Heart right ventricle (tissue), 16 donors: ENCODE data around the gene TAB3. TPM values are rescaled to one million over a fixed set of nuclear protein-coding genes. Genes with fewer than 3 reads are reported as not detected.

Experiments
- ATAC-seq, 8 donors: fragments of 200-7000 bp; cut with Tn5 transposase; one replicate each; pipeline ENCODE4 v1.9.1; 2020; ENCODE audit warnings: mild to moderate bottlenecking in 8 of 8, moderate library complexity in 8 of 8, moderate number of reproducible peaks in 1 of 8
- DNase-seq, 2 donors: peaks; one replicate each; pipeline ENCODE4 v3.0.0-alpha.2; 2020
- H3K27ac ChIP-seq, 10 donors: fragments of 200-600 bp; sonication (generic) in 2 of 10; one replicate each; pipeline versions ENCODE4 v1.5.0 to v1.8.0; 2020 to 2022; ENCODE audit warnings: mild to moderate bottlenecking in 3 of 10
- H3K27me3 ChIP-seq, 7 donors: fragments of 200-600 bp; one replicate each; pipeline ENCODE4 v1.8.0; 2021 to 2022; ENCODE audit warnings: mild to moderate bottlenecking in 2 of 7
- H3K36me3 ChIP-seq, 9 donors: fragments of 200-600 bp; sonication (generic) in 1 of 9; one replicate each; pipeline versions ENCODE4 v1.5.0 to v1.8.0; 2020 to 2022; ENCODE audit warnings: mild to moderate bottlenecking in 2 of 9
- H3K4me1 ChIP-seq, 9 donors: fragments of 200-600 bp; sonication (generic) in 1 of 9; one replicate each; pipeline versions ENCODE4 v1.5.0 to v1.8.0; 2020 to 2022; ENCODE audit warnings: mild to moderate bottlenecking in 4 of 9
- H3K4me3 ChIP-seq, 10 donors: fragments of 200-600 bp; sonication (generic) in 2 of 10; one replicate each; pipeline versions ENCODE4 v1.5.0 to v1.8.0; 2020 to 2022; ENCODE audit warnings: mild to moderate bottlenecking in 7 of 10, moderate library complexity in 2 of 10
- H3K9me3 ChIP-seq, 11 donors: fragments of 200-600 bp in 10 of 11; sonication (generic) in 2 of 11; one replicate each; pipeline versions ENCODE4 v1.5.0 to v1.8.0; 2013 to 2022; ENCODE audit warnings: mild to moderate bottlenecking in 2 of 11, control low read depth in 1 of 11, moderate library complexity in 1 of 11
- WGBS, 2 donors: extraction: QIAGEN DNeasy Blood & Tissue Kit; methylation state at CpG; one replicate each; pipeline ENCODE4 v1.1.7; 2013; ENCODE audit warnings: inconsistent platforms in 1 of 2; 5-methylcytosine and 5-hydroxymethylcytosine counted together
- intact Hi-C, 10 donors: fragments of 100-400 bp; cut with DNase I; formaldehyde crosslinking; loops; one replicate each; pipeline versions ENCODE4 v1.11.1 to v1.14.2; 2022
- polyA plus RNA-seq, 2 donors: library from polyadenylated mRNA; stranded (reverse); fragments of 200-250 nt; gene quantifications; one replicate each; pipeline ENCODE4 v1.2.3, GENCODE V29; 2013
- total RNA-seq, 10 donors: library from RNA; stranded (reverse); fragmentation: NEBNext Ultra II Directional in 3 of 10; extraction: Animal tissue kit (Norgen Biotek cat#: 25700) in 3 of 10; gene quantifications; one replicate each; pipeline versions ENCODE4 v1.2.1 to v1.2.4, GENCODE V29; 2021 to 2023
- TF ChIP-seq, protein P1 (sequence below), 9 donors: fragments of 200-600 bp; sonication (generic) in 2 of 9; IDR thresholded peaks; one replicate each; pipeline versions ENCODE4 v1.5.0 to v1.8.0; 2021 to 2022; ENCODE audit warnings: antibody characterized with exemption in 9 of 9, mild to moderate bottlenecking in 5 of 9, moderate library complexity in 1 of 9
- donor health status: Arrhythmogenic right ventricular cardiomyopathy.
- donor health status: ischemic (EF 13 %, LVEDD 7.1; RV severe dilation, severe dysfunction).
- donor health status: healthy with polysubstance abuse.
- donor health status: DM: no; HTN: yes; CAD: no.
- donor health status: DM: no; HTN: no; CAD: no.
- donor health status: ischemic (EF 25% LVEDD 6.9; RV normal size, moderate dysfunction).
- donor health status: ischemic (EF 25% LVEDD 5.7; RV mildly dilated, moderate dysfunction).
- donor health status: healthy.
- donor health status: DM: yes; HTN: yes; CAD: no.
- donor health status: Ischemic cardiomyopathy.
- donor health status: ischemic (EF 35%, LVEDD 5.7; RV mildly dilated, moderate dysfunction).
- donor health status: nonischemic (EF 11% LVEDD 7.7; RV severe dilation, severe dysfunction).
- donor health status: DM: yes; HTN: yes; CAD: no.
- donor health status: PGD.
- donor health status: ischemic (EF 29% LVEDD 5.4; RV normal size, mild dysfunction).
- donor health status: nonischemic (EF 23%, LVEDD 6.1; RV moderate dilation, normal function).

TAB3 gene
- total and polyA plus RNA-seq, 12 donors = 3.9 to 19.3 (median 14.5) TPM

GRCh38 chrX:30865612-30866011 is 23.4 kb downstream of the TAB3 start:
- H3K4me1 ChIP-seq = peaks cover 0 to 4% (median 0%) of the 10 kb centered on the region in 9 donors
- intact Hi-C loops = no loop called here
- peak overlapping the region in 1 of 10 donors; percentile 22 for H3K27ac ChIP-seq
- DNase-seq (no peak), ATAC-seq (no peak)
- H3K9me3 ChIP-seq = no peaks in the 10 kb centered on the region
- H3K36me3 ChIP-seq = peaks cover 0 to 33% (median 0%) of the 10 kb centered on the region in 9 donors
- 89 to 100% methylated on average over 1 of the region's 1 CpG for WGBS, 2 donors
- no peak overlapping the region for H3K4me3 ChIP-seq
- TF ChIP-seq, protein P1, sequence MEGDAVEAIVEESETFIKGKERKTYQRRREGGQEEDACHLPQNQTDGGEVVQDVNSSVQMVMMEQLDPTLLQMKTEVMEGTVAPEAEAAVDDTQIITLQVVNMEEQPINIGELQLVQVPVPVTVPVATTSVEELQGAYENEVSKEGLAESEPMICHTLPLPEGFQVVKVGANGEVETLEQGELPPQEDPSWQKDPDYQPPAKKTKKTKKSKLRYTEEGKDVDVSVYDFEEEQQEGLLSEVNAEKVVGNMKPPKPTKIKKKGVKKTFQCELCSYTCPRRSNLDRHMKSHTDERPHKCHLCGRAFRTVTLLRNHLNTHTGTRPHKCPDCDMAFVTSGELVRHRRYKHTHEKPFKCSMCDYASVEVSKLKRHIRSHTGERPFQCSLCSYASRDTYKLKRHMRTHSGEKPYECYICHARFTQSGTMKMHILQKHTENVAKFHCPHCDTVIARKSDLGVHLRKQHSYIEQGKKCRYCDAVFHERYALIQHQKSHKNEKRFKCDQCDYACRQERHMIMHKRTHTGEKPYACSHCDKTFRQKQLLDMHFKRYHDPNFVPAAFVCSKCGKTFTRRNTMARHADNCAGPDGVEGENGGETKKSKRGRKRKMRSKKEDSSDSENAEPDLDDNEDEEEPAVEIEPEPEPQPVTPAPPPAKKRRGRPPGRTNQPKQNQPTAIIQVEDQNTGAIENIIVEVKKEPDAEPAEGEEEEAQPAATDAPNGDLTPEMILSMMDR (IDR thresholded peaks at IDR 0.05) = no peak
- no peaks in the 10 kb centered on the region for H3K27me3 ChIP-seq

- H3K36me3 ChIP-seq = peaks cover 0 to 33% (median 0%) of the 10 kb centered on the region in 9 donors
- no peak overlapping the region for H3K4me3 ChIP-seq
- intact Hi-C loops = no loop called here
- WGBS, 2 donors = 72 to 74% methylated on average over 3 of the region's 3 CpGs
- DNase-seq (no peak), ATAC-seq (no peak)
- no peaks in the 10 kb centered on the region for H3K9me3 ChIP-seq
- H3K4me1 ChIP-seq = peaks cover 0 to under 1% (median 0%) of the 10 kb centered on the region in 9 donors
- TF ChIP-seq, protein P1 (IDR thresholded peaks at IDR 0.05) = peak in 1 of 9 donors; percentile 15
- H3K27me3 ChIP-seq = no peaks in the 10 kb centered on the region
- H3K27ac ChIP-seq = peak overlapping the region in 2 of 10 donors; percentile 10 to 22
Measured at GRCh38 chrX:30865015-30865414, 24.0 kb downstream of the TAB3 start.

GRCh38 chrX:30864383-30864785 is 24.7 kb downstream of the TAB3 start:
- ATAC-seq (peak in 6 of 8 donors; percentile 14 to 74 (median 50)), DNase-seq (no peak)
- Histone ChIP-seq H3K4me1 (no peaks in the 10 kb centered on the region), H3K4me3 (no peak overlapping the region), H3K9me3 (no peaks in the 10 kb centered on the region), H3K36me3 (peaks cover 0 to 27% (median 0%) of the 10 kb centered on the region in 9 donors), H3K27me3 (no peaks in the 10 kb centered on the region), H3K27ac (peak overlapping the region in 1 of 10 donors; percentile 69)
- TF ChIP-seq, protein P1 (IDR thresholded peaks at IDR 0.05) = no peak
- 53 to 61% methylated on average over 1 of the region's 1 CpG for WGBS, 2 donors
- intact Hi-C loops = no loop called here

DNA sequence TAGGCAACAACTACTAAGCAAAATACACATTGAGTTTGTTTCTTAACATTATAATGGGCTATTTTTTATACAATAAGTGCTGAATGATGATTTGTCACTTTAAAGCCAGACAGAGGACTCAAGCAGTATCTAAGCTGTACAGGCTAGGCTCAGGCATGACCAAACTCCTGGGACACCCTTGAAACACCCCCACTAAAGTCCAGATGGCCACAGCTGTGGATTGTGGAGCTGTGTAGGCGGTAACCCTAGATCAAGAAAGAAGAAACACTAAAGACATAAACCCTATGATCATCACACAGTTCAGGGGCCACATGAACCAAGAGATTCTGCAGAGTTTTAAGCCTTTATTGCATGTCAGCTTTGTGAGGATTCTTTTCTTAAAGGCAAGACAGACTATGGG is 25.1 kb downstream of the TAB3 start:
- TF ChIP-seq, protein P1 (IDR thresholded peaks at IDR 0.05) = no peak
- H3K4me3 ChIP-seq = no peak overlapping the region
- H3K27me3 ChIP-seq = no peaks in the 10 kb centered on the region
- no peaks in the 10 kb centered on the region for H3K4me1 ChIP-seq
- intact Hi-C loops = no loop called here
- WGBS, 2 donors = 86 to 94% methylated on average over 1 of the region's 1 CpG
- ATAC-seq (peak; percentile 47 to 81 (median 68)), DNase-seq (peak in 1 of 2 donors; percentile 28)
- H3K36me3 ChIP-seq = peaks cover 0 to 28% (median 0%) of the 10 kb centered on the region in 9 donors
- no peaks in the 10 kb centered on the region for H3K9me3 ChIP-seq
- peak overlapping the region in 2 of 10 donors; percentile 4 to 69 for H3K27ac ChIP-seq
